Measurements from ENCODE around the gene GPC6.

The GPC6 gene

GRCh38 chr13:93561576-93562225, 335.1 kb downstream of the GPC6 start:
- no peak for DNase-seq (ENCODE audit: low read depth in 2 of 2)

- no peak for DNase-seq (ENCODE audit: low read depth in 2 of 2)
These were observed 336.1 kb downstream of the GPC6 start for GRCh38 chr13:93562676-93563075.

GRCh38 chr13:93577105-93577504, 350.5 kb downstream of the GPC6 start:
- no peak for DNase-seq (ENCODE audit: low read depth in 2 of 2)

GRCh38 chr13:93589788-93590187, 363.2 kb downstream of the GPC6 start:
- DNase-seq (ENCODE audit: low read depth in 2 of 2): no peak

GRCh38 chr13:93603043-93603442, 376.4 kb downstream of the GPC6 start:
- no peak for DNase-seq (ENCODE audit: low read depth in 2 of 2)

GRCh38 chr13:93614776-93615175, 388.2 kb downstream of the GPC6 start:
- no peak for DNase-seq (ENCODE audit: low read depth in 2 of 2)

GRCh38 chr13:93620181-93620765, 393.7 kb downstream of the GPC6 start:
- no peak for DNase-seq (ENCODE audit: low read depth in 2 of 2)

- no peak for DNase-seq (ENCODE audit: low read depth in 2 of 2)
These were observed 394.4 kb downstream of the GPC6 start for GRCh38 chr13:93621051-93621450.

GRCh38 chr13:93621966-93622365, 395.4 kb downstream of the GPC6 start:
- DNase-seq (ENCODE audit: low read depth in 2 of 2): no peak

GRCh38 chr13:93624311-93624777, 397.7 kb downstream of the GPC6 start:
- DNase-seq (ENCODE audit: low read depth in 2 of 2): no peak

- no peak for DNase-seq (ENCODE audit: low read depth in 2 of 2)
These were observed 398.9 kb downstream of the GPC6 start for GRCh38 chr13:93625536-93625935.

- no peak for DNase-seq (ENCODE audit: low read depth in 2 of 2)
These were observed 401.7 kb downstream of the GPC6 start for GRCh38 chr13:93628136-93628797.

GRCh38 chr13:93635616-93636032, 409.0 kb downstream of the GPC6 start:
- no peak for DNase-seq (ENCODE audit: low read depth in 2 of 2)

- DNase-seq (ENCODE audit: low read depth in 2 of 2): no peak
These were observed 411.2 kb downstream of the GPC6 start for GRCh38 chr13:93637852-93638251.

GRCh38 chr13:93640452-93640851, 413.8 kb downstream of the GPC6 start:
- DNase-seq (ENCODE audit: low read depth in 2 of 2): no peak

- DNase-seq (ENCODE audit: low read depth in 2 of 2): no peak
These were observed 419.6 kb downstream of the GPC6 start for GRCh38 chr13:93646245-93646644.

- DNase-seq (ENCODE audit: low read depth in 2 of 2): no peak
These were observed 422.9 kb downstream of the GPC6 start for GRCh38 chr13:93649496-93649895.

- DNase-seq (ENCODE audit: low read depth in 2 of 2): no peak
These were observed 427.2 kb downstream of the GPC6 start for GRCh38 chr13:93653776-93654175.

GRCh38 chr13:93655154-93655553, 428.5 kb downstream of the GPC6 start:
- no peak for DNase-seq (ENCODE audit: low read depth in 2 of 2)

GRCh38 chr13:93660391-93661063, 433.9 kb downstream of the GPC6 start:
- no peak for DNase-seq (ENCODE audit: low read depth in 2 of 2)

- no peak for DNase-seq (ENCODE audit: low read depth in 2 of 2)
These were observed 444.3 kb downstream of the GPC6 start for GRCh38 chr13:93670866-93671265.

- no peak for DNase-seq (ENCODE audit: low read depth in 2 of 2)
These were observed 446.4 kb downstream of the GPC6 start for GRCh38 chr13:93672996-93673395.

GRCh38 chr13:93673885-93674284, 447.3 kb downstream of the GPC6 start:
- DNase-seq (ENCODE audit: low read depth in 2 of 2): no peak
